Cardiac fibroblast (primary cell): ENCODE data around the gene HAUS8.

Experiments used
- DNase-seq, 2 donors: peaks; one replicate each; pipeline versions ENCODE4 v3.0.0 to v3.0.0-alpha.2; 2010; ENCODE audit warnings: low read depth in 2 of 2
- H3K4me3 ChIP-seq, 2 donors: replicated peaks in 1 of 2; 1 replicate in 1 of 2; 2 replicates in 1 of 2; pipeline ENCODE4 v1.5.1; 2011; ENCODE audit warnings: low read depth in 2 of 2, low read length in 2 of 2, mild to moderate bottlenecking in 2 of 2, moderate library complexity in 1 of 2
- CTCF ChIP-seq: IDR thresholded peaks from one replicate; pipeline ENCODE4 v1.5.1; 2011; ENCODE audit warnings: low read depth, mild to moderate bottlenecking, low read length, inconsistent platforms

Gene HAUS8

GRCh38 chr19:17052439-17052838 is 22.8 kb downstream of the HAUS8 start:
- DNase-seq: peak; percentile 72
- no peak overlapping the region for H3K4me3 ChIP-seq
- peak; percentile 62 for TF ChIP-seq CTCF

- peak; percentile 54 to 61 for DNase-seq
- H3K4me3 ChIP-seq: no peak overlapping the region
- no peak for TF ChIP-seq CTCF
Measured at GRCh38 chr19:17049711-17050280, 25.5 kb downstream of the HAUS8 start.

- no peak for TF ChIP-seq CTCF
- no peak for DNase-seq
- no peak overlapping the region for H3K4me3 ChIP-seq
Measured at GRCh38 chr19:17048885-17049453, 26.3 kb downstream of the HAUS8 start.

- DNase-seq: no peak
- no peak for TF ChIP-seq CTCF
- H3K4me3 ChIP-seq: no peak overlapping the region
Measured at GRCh38 chr19:17045907-17046502, 29.2 kb downstream of the HAUS8 start.

GRCh38 chr19:17043744-17044143 is 31.5 kb downstream of the HAUS8 start:
- no peak for DNase-seq
- no peak overlapping the region for H3K4me3 ChIP-seq
- no peak for TF ChIP-seq CTCF

GRCh38 chr19:17041976-17042375 is 33.3 kb downstream of the HAUS8 start:
- no peak for TF ChIP-seq CTCF
- peak in 1 of 2 donors; percentile 63 for DNase-seq
- H3K4me3 ChIP-seq: no peak overlapping the region
